SKM-1 (cell line): ENCODE measurements around the gene TMBIM6.
A peak's percentile ranks its signal among the peaks of the same experiment; 100 is the strongest.
"Not testable (repeated sequence)": the region's sequence is repeated elsewhere in the genome, so short reads cannot be mapped to it uniquely, and the experiment has no call there.

ENCODE experiments used
- DNase-seq: peaks from one replicate; lab custom pipeline; 2025; ENCODE audit not compliant: unreplicated experiment; lab: John Stamatoyannopoulos, UW

Gene TMBIM6, protein sequence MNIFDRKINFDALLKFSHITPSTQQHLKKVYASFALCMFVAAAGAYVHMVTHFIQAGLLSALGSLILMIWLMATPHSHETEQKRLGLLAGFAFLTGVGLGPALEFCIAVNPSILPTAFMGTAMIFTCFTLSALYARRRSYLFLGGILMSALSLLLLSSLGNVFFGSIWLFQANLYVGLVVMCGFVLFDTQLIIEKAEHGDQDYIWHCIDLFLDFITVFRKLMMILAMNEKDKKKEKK

DNA sequence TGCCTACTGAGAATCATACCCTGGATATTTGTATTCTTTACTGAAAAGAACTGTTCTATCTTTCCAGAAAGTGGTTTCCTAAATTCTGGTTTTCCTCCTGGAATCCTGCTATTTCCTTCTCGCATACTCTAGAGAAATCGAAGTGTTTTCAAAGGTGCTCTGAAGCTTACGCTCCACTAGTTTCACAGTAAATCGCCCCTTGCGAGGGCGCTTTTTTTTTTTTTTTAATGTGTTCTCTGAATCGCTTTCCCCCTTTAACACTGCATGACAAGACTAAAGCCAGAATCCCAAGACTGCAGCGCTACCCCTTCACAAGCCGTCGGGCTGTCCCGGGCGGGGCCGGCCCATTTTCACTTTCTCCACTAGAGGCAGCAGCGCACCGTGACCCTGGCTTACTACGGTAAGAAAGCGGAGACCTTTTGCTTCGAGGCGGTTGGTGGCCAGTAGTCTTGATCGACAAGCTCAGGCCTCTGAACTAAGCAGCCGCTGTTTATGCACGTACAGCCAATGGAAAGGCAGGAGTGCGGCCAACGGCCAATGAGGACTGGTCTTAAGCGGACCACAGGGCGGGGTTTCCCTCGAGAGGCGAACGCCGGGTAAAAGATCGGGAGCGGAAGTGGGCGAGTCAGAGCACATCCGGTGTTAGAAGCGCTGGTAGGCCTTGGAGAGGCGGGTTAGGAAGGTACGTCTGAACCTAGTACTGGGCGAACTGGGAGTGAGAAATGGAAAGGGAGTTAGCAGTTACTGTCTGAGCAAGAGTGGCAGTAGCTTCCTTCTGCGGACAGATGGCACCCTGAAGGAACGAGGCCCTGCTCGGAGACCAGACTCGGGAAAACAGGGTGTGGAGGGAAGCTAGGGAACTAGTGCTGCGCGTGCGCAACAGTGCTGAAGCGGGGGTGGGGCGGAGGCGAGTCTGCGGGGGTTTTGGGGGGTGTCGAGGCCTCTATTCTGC is at the start of gene TMBIM6:
TSS of gene TMBIM6 (plus strand) at position 628 of the 952 bp plus-strand sequence. CDS start 10,937 bp downstream, outside the sequence.
- peak; percentile 91 for DNase-seq

DNA sequence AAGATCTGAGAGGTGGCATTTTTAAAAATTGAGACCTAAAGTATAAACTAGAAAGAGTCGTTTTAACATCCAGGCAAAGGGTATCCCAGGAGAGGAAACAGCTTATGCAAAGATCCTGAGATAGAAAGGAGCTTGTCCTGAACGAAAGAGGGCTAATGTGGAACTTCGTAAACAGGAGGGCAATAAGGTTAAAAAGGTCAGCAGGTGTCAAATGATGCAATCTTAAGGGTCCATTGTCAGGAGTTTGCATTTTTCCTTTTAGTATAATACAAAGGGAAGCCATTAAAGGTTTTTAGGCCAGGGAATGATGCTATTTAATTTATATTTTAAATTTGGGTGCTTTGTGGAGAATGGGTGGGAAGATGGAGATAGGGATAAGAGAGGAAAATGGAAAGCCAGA is 48.5 kb upstream of the TMBIM6 start:
- no peak for DNase-seq

DNA sequence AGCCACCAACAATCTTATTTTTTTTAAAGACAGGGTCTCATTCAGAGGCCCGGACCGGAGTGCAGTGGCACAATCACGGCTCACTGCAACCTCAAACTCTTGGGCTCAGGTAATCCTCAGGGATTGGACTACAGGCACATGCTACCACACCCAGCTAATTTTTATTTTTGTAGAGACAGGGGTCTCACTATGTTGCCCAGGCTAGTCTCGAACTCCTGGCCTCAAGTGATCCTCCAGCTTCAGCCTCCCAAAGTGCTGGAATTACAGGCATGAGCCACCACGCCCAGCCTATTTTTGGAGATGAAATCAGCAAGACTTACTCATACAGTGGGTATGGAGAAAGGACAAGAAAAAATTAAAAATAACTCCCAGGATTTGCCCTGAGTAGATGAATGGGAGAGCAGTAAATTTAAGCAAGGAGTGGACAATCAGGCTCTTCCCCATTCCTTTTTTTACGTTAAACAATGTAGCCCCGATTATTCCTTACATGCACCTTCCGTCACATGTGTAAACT is 47.4 kb upstream of the TMBIM6 start:
- no peak for DNase-seq

DNA sequence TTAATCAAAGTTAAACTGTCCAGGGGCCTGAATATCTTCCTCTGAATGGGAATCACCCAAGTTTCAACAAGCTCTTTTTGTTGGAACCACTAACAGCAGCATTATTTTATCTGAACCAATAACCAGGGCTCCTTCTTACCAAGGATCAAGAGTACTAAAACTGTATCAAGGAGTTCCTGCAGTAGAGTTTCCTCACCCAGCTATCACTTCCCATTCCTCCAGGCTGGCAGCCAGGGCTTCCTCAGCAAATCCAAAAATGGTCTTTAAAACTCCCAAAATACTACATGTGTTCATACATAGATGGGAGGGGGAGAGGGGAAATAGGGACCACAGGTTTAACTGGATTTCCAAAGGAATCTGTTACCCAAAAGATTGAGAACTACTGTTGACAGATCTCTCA is 44.6 kb upstream of the TMBIM6 start:
- DNase-seq, result no peak

DNA sequence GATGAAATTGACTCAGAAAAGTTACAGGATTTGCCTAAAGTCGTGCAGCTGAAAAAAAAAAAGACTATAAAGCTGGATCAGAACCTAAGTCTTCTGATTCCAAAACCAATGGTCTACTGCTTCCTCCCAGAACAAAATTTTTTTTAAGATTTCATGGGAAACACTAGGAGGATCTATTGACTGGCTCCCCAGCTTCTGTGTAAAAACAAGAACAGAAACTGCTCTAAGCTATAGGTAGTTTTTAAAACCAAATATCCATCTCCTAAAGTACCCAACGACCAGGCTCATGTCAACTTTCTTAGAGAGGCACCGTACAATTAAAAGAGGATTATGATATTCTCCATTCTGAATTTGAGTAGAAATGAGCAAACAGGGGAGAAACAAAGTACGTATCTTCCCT is 43.5 kb upstream of the TMBIM6 start:
- DNase-seq, result no peak

DNA sequence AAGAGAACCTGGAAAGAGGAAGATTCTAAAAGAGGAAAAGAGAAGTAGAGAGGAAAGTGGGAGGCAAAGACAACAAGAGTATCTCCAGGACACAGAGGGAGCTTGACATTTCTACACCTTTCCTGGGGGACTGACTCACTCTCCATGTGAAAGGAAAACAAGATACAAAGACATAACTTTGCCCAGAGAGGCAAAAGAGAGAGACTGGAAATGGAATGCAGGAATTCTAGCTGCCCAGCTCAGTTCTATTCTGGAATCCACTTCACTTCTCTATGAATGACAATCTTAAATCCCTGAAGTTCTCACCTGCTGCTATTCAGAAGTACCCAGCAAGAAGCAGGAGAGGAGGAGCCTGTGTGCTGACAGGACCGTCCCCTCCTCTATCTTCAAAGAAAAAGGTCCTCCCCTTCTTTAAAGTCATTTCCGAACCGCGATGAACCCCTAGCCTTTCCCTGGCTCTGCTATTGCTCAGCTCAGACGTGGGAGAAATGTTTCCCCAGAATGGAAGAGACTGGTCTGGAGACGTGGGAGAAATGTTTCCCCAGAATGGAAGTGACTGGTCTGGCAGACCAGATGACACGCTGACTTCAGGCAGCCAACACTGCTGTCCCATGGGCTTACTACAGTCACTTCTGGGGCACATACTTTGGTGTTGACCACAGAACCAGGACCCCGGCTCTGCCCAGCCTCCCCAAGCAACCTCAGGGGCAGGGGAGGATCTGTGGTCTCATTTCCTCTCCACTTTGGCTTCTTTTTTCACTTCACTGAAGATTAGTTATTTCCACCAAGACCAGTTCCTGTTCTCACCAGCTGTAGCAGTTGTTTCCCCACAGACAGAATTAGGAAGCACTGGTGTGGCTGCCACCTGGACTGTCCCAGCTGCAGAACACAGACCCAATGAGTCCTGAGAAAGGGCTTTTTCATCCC is 42.5 kb upstream of the TMBIM6 start:
- peak; percentile 72 for DNase-seq

DNA sequence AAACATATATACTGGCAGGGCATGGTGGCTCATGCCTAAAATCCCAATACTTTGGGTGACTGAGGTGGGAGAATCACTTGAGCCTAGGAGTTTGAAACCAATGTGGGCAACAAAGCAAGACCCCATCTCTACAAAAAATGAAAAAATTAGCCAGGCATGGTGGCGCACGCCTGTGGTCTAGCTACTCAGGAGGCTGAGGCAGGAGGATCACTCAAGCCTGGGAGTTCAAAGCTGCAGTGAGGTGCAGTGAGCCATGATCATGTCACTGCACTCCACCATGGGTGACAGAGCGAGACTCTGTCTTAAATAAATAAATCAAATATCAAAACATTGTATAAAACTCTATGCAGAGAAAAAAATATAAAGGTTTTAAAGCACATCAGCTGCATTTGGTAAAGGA is 39.3 kb upstream of the TMBIM6 start:
- DNase-seq, result no peak

DNA sequence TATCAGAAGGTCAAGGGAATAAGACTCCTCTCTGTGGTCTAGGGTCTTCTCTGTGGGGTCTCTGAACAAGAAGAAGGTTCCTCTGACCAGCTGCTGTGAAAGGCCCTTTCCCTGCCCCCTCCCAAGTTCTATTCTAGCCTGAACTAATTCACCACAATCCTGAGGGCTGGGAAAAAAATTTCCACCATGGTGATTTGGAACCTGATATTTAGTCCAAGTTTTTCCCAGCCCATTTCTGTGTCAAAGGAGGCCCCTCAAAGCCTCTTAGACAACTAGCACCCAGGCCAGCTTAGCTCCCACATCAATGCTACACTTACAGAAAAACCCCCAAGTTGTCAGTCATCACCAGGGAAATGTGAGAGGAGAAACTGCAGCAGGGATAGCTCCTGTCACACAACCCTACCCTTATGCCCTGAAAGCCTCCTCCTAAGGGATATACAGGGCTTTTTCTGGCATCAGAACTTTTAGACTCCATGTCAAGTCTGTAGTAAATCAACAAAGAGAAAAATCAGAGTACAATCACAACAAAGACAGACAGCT is 38.6 kb upstream of the TMBIM6 start:
- no peak for DNase-seq

DNA sequence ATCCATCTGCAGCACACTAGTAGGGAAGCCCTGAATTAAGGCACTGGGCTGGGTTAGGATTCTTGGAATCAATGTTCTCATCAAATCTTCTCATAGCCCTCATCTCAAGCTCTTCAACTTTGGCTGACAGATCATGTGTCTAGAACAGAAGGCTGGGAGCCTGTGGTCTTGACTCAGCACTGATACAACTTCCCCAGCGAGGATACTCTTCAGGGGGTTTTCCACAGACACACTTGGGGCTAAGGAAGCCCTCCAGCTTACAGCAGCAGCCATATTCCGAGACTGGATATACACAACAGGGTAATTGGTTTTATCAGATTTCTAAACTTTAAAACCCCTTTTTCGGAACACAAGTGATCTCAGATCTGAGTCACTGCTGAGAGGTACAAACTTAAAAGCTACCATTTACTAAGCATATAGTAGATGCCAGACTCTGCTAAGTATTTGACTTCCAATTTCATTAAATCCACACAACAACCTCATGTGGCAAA is 37.7 kb upstream of the TMBIM6 start:
- no peak for DNase-seq

DNA sequence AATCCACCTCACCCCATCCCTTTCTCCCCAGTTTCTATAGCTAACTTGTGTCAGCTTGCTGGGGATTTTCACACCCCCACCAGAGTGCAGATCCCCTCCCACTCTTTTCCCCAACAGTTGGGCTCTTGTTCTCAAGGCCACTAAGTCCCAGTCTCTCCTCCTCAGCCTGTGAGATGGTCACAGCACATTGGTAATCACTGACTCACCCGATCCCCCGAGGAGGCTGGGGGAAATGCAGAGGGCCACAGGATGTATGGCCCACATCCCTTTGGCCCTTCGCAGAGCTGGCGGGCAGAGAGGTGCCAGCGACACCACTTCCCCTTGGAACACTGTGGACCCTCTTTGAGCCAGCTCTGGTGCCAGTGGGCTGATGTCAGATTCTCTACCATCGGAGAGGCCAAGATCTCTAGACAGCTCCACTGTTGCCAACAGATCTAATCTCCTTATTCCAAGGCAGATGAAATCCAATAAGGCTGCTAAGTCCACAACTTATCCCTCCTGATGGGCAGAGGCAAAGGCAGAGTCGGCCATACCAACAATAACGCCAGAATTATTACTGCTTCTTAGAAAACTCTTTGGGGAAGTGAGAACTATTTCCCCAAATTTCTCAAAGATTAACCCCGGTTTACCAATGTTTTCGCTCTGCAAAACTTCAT is 35.8 kb upstream of the TMBIM6 start:
- no peak for DNase-seq

DNA sequence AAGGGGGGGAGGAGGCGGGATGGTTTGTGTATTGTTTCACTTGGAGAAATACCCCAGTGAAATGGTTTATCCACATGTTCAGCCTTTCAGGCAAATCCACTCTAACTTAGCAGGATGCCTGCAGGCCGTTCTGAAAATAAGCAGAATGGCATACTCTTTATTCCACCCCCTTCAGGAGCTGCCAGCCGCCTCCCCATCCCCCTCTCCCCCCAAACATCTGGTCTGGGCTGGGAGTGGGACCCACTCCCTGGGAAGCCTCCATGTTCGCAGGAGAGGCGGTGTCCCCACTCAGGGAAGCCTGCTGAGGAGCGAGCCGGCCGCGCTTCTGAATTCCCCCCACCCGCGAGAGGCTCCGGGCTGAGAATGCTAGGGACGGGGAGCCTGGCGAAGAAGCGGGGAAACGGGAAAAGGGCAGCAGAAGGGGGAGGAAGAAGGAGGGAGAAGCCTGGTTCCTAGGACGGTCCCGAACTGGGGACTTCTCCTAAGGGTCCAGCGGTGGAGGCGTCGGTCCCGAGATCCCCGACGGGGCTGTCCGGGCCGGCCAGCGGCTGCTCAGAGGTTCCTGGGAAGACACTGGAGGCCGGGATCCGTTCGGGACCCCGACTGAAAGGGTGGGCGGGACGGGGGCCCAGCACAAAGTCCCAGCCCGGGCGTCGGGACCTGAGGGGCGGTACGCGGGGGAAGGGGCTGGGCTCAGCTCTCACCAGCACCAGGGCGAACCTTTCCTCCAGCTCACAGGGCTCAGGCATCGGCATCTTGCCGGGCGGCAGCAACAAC is 34.8 kb upstream of the TMBIM6 start:
- DNase-seq, result no peak

DNA sequence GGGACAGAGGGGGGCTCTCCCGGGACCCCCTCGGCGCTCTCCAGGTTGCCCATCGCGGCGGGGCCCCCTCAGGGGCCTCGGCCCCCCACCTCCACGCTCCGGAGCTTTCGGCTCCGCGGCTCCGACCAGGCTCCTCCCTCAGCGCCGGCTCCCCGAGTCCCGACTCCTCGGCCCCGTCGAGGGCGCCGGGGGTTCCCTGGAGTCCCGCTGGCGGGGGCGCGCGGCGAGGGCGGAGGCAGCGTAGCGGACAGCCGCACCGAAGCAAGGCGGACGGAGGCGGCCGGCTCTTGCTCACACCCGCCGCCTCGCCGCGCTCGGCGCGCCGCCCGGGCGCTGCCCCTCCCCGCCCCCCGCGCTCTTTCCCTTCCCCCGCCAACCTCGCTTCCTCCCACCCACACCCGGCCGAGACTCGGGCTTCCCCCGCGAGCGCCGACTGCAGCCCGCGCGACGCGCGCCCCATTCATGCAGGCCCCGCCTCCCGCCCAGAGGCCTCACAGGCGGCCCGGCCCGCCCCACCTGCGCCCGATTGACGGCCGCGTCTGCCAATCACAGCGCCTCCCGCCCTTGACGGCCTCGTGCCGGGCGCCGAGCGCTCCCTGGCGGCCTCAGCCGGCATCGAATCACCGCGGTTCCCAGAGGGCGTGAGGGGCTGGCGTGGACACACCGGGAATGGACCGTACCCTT is 34.1 kb upstream of the TMBIM6 start, which contains the start of gene FMNL3:
TSS of gene FMNL3 (minus strand) at position 278 of the 684 bp plus-strand sequence. CDS start at position 53, 225 bp downstream.
- no peak for DNase-seq

DNA sequence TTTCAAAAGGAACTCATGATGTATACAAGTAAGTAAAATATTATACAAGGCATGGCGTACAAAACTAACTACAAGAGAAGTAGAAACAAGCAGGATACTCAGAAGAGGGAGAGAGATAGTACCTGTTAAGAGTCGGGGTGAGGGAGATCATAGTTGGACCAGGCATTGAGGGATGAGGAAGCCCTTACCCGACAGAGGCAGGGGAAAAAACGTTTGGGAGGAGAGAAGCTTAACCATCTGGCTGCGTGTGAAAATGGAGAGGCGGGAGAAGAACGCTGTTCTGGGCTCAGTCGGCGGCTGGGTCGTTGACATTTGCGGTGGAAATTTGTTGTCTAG is 33.6 kb upstream of the TMBIM6 start:
- DNase-seq, result no peak

DNA sequence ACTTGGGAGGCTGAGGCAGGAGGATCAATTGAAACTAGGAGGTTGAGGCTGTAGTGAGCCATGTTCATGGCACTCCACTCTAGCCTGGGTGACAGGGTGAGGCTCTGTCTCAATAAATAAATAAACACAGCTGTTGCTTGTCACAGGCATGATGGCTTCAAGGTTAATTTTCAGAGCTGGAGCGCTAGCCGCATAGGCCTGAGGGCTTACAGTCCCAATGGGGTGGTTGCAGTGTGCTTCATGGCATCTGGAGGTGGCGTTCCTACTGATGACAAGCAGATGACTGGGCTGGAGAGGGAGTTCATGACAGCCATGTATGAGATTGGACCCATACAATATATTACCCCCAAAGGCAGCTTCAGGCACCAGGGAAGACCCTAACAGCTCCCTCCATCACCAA is 32.5 kb upstream of the TMBIM6 start:
- no peak for DNase-seq

DNA sequence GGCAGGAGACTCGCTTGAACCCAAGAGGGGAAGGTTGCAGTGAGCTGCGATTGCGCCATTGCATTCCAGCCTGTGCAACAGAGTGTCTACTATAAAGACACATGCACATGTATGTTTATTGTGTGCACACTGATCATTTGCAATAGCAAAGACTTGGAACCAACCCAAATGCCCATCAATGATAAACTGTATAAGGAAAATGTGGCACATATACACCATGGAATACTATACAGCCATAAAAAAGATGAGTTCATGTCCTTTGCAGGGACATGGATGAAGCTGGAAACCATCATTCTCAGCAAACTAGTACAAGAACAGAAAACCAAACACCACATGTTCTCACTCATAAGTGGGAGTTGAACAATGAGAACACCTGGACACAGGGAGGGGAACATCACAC is 27.4 kb upstream of the TMBIM6 start:
- not testable (repeated sequence) for DNase-seq

DNA sequence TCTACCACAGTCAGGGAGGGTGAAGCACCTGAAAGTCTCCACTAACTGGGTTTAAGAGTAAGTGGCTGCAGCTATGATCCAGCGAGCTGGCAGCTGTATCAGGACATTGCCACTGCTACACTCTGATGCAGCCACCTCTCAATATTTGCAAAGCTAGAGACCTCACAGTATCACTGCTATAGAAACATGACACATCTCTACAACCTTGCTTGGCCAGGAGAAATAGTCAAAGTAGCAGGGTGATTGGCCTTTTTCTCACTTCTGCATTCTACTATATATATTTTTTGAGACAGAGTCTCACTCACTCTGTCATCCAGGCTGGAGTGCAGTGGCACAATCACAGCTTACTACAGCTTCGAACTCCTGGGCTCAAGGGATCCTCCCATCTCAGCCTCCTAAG is 24.8 kb upstream of the TMBIM6 start:
- DNase-seq, result no peak

DNA sequence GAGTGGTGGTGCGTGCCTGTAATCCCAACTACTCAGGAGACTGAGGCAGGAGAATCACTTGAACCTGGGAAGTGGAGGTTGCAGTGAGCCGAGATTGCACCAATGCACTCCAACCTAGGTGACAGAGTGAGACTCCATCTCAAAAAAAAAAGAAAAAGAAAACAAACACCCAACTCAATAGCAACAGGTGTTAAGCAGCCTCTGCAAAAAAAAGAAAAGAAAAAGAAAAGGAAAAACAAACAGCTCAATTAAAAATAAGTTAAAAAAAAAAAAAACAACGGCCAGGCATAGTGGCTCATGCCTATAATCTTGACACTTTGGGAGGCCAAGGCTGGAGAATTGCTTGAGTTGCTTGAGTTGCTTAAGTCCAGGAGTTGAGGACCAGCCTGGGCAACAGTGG is 23.6 kb upstream of the TMBIM6 start:
- DNase-seq, result not testable (repeated sequence)

DNA sequence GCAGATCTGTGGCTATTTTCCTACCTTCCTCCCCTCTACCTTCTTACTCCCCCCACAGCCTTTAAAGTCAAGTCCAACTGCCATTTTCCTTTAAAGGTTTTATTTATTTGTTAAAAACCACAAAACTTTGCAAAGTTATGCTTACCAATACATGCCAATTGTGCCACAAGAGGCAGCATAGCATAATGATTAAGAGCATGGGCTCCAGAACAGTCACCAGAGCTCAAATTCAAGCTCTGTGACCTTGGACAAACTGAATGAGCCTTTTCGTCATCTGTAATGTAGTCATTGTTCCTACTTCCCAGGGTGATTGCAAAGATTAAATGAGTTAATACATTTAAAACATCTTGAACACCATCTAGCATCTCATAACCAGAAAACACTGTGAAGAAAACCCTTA is 21.1 kb upstream of the TMBIM6 start:
- DNase-seq, result no peak

DNA sequence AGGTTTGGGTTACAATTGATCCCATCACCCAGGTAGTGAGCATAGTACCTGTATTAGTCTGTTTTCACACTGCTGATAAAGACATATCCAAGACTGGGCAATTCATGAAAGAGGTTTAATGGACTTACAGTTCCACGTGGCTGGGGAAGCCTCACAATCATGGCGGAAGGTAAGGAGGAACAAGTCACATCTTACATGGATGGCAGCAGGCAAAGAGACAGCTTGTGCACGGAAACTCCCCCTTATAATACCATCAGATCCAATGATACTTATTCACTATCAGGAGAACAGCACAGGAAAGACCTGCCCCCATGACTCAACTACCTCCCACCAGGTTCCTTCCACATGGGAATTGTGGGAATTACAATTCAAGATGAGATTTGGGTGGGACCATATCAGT is 20.0 kb upstream of the TMBIM6 start:
- not testable (repeated sequence) for DNase-seq
